Stimulated activated CD4-positive, alpha-beta T cell treated with anti-CD3 and anti-CD28 coated beads, Interleukin-4, amount 100 ng/mL, for 24 hours (primary cell): ENCODE data around the gene KLHL29.

Experiments used
- DNase-seq: peaks from one replicate; pipeline ENCODE4 v3.0.0-alpha.2; 2020

The KLHL29 gene

GRCh38 chr2:23690421-23691105 is 305.6 kb downstream of the KLHL29 start:
- no peak for DNase-seq

GRCh38 chr2:23691106-23691470 is 306.1 kb downstream of the KLHL29 start:
- DNase-seq, result no peak

- no peak for DNase-seq
Measured at GRCh38 chr2:23691565-23691964, 306.6 kb downstream of the KLHL29 start.

- no peak for DNase-seq
Measured at GRCh38 chr2:23692263-23692662, 307.3 kb downstream of the KLHL29 start.

- no peak for DNase-seq
Measured at GRCh38 chr2:23692851-23693605, 308.0 kb downstream of the KLHL29 start.

- DNase-seq, result no peak
Measured at GRCh38 chr2:23693606-23693951, 308.6 kb downstream of the KLHL29 start.

- no peak for DNase-seq
Measured at GRCh38 chr2:23694058-23695045, 309.4 kb downstream of the KLHL29 start.

- DNase-seq, result no peak
Measured at GRCh38 chr2:23695214-23695889, 310.4 kb downstream of the KLHL29 start.

- DNase-seq, result no peak
Measured at GRCh38 chr2:23695890-23696751, 311.1 kb downstream of the KLHL29 start.

GRCh38 chr2:23696752-23697045 is 311.7 kb downstream of the KLHL29 start:
- DNase-seq, result no peak

GRCh38 chr2:23697256-23698075 is 312.5 kb downstream of the KLHL29 start:
- no peak for DNase-seq

- DNase-seq, result no peak
Measured at GRCh38 chr2:23698116-23698693, 313.2 kb downstream of the KLHL29 start.

- DNase-seq, result no peak
Measured at GRCh38 chr2:23698721-23699579, 314.0 kb downstream of the KLHL29 start.

- no peak for DNase-seq
Measured at GRCh38 chr2:23699580-23699925, 314.6 kb downstream of the KLHL29 start.

GRCh38 chr2:23700627-23701026 is 315.6 kb downstream of the KLHL29 start:
- DNase-seq, result no peak

GRCh38 chr2:23703037-23703582 is 318.1 kb downstream of the KLHL29 start:
- no peak for DNase-seq

- no peak for DNase-seq
Measured at GRCh38 chr2:23703583-23704385, 318.8 kb downstream of the KLHL29 start.

GRCh38 chr2:23705771-23706612 is 321.0 kb downstream of the KLHL29 start:
- DNase-seq, result no peak
